Bronchial epithelial cell (primary cell): ENCODE results near the gene VWF. TPM values are rescaled to one million over a fixed set of nuclear protein-coding genes. Genes with fewer than 3 reads are reported as not detected.

Experiments used
- DNase-seq: peaks from one replicate; pipeline ENCODE4 v3.0.0-alpha.2; 2010; ENCODE audit warnings: low read depth
- FAIRE-seq: peaks from 2 replicates; lab custom pipeline; 2011; peaks lifted over from hg19 to GRCh38; lab: Jason Lieb, UNC
- H3K27me3 ChIP-seq: 2 replicates; pipeline ENCODE4 v1.5.1; 2011; ENCODE audit warnings: low read length; ENCODE audit not compliant: control insufficient read depth, insufficient read depth
- H3K36me3 ChIP-seq: 2 replicates; pipeline ENCODE4 v1.5.1; 2011; ENCODE audit warnings: low read length; ENCODE audit not compliant: control insufficient read depth, insufficient read depth
- H3K4me3 ChIP-seq: 2 replicates; pipeline ENCODE4 v1.5.1; 2011; ENCODE audit warnings: mild to moderate bottlenecking, low read depth, low read length, control low read depth
- CTCF ChIP-seq: IDR thresholded peaks from 2 replicates; pipeline ENCODE4 v1.5.1; 2011; ENCODE audit warnings: mild to moderate bottlenecking, moderate library complexity, low read length, control low read depth, inconsistent platforms; ENCODE audit not compliant: insufficient read depth, severe bottlenecking
- total RNA-seq: library from RNA; depleted of rRNA; stranded (reverse); fragments of >200 nt; gene quantifications from 2 replicates; pipeline ENCODE4 v1.2.1, GENCODE V29; 2014

Gene VWF
- total RNA-seq, 1 donor from 2014 or later: 0.26 TPM

- DNase-seq (no peak), FAIRE-seq (no peak)
- H3K4me3 ChIP-seq: no peak overlapping the region
These were observed 2.3 kb downstream of the VWF start for GRCh38 chr12:6122201-6122600.

GRCh38 chr12:6120796-6121473 lies 3.5 kb downstream of the VWF start:
- FAIRE-seq: peak; percentile 52
- DNase-seq: no peak
- H3K4me3 ChIP-seq: no peak overlapping the region
- H3K36me3 ChIP-seq: no peaks in the 10 kb centered on the region
- no peaks in the 10 kb centered on the region for H3K27me3 ChIP-seq
- TF ChIP-seq CTCF: no peak

More at GRCh38 chr12:6122201-6122600, 2.3 kb downstream of the VWF start:
- no peak for TF ChIP-seq CTCF
- H3K27me3 ChIP-seq: no peaks in the 10 kb centered on the region
- no peaks in the 10 kb centered on the region for H3K36me3 ChIP-seq

- H3K4me3 ChIP-seq: no peak overlapping the region
- FAIRE-seq: no peak
- DNase-seq: no peak
These were observed 5.4 kb downstream of the VWF start for GRCh38 chr12:6118891-6119568.

GRCh38 chr12:6116471-6117021 lies 7.9 kb downstream of the VWF start:
- TF ChIP-seq CTCF: no peak
- Histone ChIP-seq H3K4me3 (no peak overlapping the region), H3K36me3 (no peaks in the 10 kb centered on the region), H3K27me3 (no peaks in the 10 kb centered on the region)
- DNase-seq: peak; percentile 24
- no peak for FAIRE-seq

More at GRCh38 chr12:6118891-6119568, 5.4 kb downstream of the VWF start:
- no peak for TF ChIP-seq CTCF
- H3K27me3 ChIP-seq: no peaks in the 10 kb centered on the region
- H3K36me3 ChIP-seq: no peaks in the 10 kb centered on the region

- no peak for DNase-seq
- no peaks in the 10 kb centered on the region for H3K36me3 ChIP-seq
- no peaks in the 10 kb centered on the region for H3K27me3 ChIP-seq
- H3K4me3 ChIP-seq: no peak overlapping the region
- no peak for TF ChIP-seq CTCF
- no peak for FAIRE-seq
These were observed 9.1 kb downstream of the VWF start for GRCh38 chr12:6115389-6115788.
